ENCODE data around the gene SMCR8. TPM values are rescaled to one million over a fixed set of nuclear protein-coding genes. Genes with fewer than 3 reads are reported as not detected.

The SMCR8 gene
- total and polyA plus RNA-seq, 2 of the 13 experiments (the other 11 are each of a cell fraction or from before 2014, with no cell fraction given): 7.6 to 11.8 TPM

DNA sequence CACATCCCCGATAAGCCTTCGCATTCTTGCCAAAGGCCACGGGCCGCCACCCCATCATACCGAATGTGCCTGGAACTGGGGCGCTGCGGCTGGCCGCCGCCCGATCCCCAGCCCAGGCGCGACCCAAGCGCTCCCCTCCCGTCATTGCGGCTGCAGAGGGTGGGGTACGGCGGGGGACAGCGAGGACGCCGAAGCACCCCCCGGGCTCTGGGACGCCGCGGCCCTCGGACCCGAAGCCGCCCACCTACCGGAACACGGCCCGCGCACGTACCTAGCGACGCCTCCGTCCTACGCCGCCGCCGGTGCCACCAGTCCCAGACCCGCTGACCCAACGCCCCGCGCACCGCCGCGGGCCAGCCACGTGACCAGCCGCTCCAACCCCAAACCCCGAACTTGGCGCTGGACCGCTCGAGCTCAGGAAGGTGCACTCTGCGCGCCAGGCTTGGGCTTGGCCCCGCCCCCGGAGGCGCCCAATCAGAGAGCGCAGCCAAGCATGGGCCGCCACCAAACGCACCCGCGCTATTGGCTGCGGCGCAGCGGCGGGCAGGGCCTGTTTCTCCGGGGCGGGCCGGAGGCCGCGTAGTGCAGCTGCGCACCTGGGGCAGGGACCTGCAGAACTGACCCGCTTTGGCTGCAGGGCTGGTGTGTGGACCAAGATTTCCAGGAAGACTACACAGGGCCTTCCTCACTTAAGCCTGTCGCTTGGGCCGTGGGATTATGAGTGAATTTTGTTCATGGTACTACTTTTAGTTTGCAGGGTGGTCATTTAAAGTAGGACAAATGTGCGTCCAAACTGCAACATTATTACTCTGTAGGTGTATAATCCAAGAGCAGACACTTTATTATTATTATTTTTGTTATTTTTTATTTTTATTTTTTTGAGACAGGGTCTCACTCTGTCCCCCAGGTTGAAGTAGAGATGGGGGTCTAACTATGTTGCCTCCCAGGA lies 48.3 kb downstream of the SMCR8 start, which contains the start of gene SHMT1 (continued):
- TF ChIP-seq GMEB2 (CRISPR knock-in tag; IDR thresholded peaks at IDR 0.05; ENCODE audit: low read depth): no peak
- no peak for TF ChIP-seq ARHGAP35 (CRISPR knock-in tag; IDR thresholded peaks at IDR 0.05; ENCODE audit: borderline replicate concordance)
- no peak for TF ChIP-seq HIVEP1 (CRISPR knock-in tag; IDR thresholded peaks at IDR 0.05)
- TF ChIP-seq ZNF121 (CRISPR knock-in tag; IDR thresholded peaks at IDR 0.05): 0 out of 2 replicates have a peak, but pooled peaks have one; percentile 44
- no peak for TF ChIP-seq ZNF7 (CRISPR knock-in tag; IDR thresholded peaks at IDR 0.05)
- TF ChIP-seq ZNF501 (CRISPR knock-in tag; IDR thresholded peaks at IDR 0.05): peak; percentile 51
- 0 out of 2 replicates have a peak, but pooled peaks have one; percentile 24 for TF ChIP-seq TBP (CRISPR knock-in tag; IDR thresholded peaks at IDR 0.05)
- peak; percentile 93 for TF ChIP-seq SAFB2 (CRISPR knock-in tag; IDR thresholded peaks at IDR 0.05; ENCODE audit: borderline replicate concordance, low read depth)
- TF ChIP-seq CREM (IDR thresholded peaks at IDR 0.05): no peak
- TF ChIP-seq CREM (CRISPR knock-in tag; IDR thresholded peaks at IDR 0.05): no peak
- no peak for TF ChIP-seq THAP8 (CRISPR knock-in tag; IDR thresholded peaks at IDR 0.05; ENCODE audit: borderline replicate concordance)
- peak; percentile 95 for TF ChIP-seq SP4 (CRISPR knock-in tag; IDR thresholded peaks at IDR 0.05)
- TF ChIP-seq RFX1 (IDR thresholded peaks at IDR 0.05): no peak
- no peak for TF ChIP-seq ETS1 (CRISPR knock-in tag; IDR thresholded peaks at IDR 0.05)
- no peak for TF ChIP-seq IKZF1 (IDR thresholded peaks at IDR 0.05)
- no peak for TF ChIP-seq SNAPC5 (CRISPR knock-in tag; IDR thresholded peaks at IDR 0.05; ENCODE audit: borderline replicate concordance)
- no peak for TF ChIP-seq ZNF441 (CRISPR knock-in tag; IDR thresholded peaks at IDR 0.05; ENCODE audit: borderline replicate concordance)
- no peak; the same call in 1 of the 2 replicates for TF ChIP-seq THAP11 (CRISPR knock-in tag; IDR thresholded peaks at IDR 0.05)
- peak; percentile 79; the same call in 1 of the 2 replicates for TF ChIP-seq GABPB1 (CRISPR knock-in tag; IDR thresholded peaks at IDR 0.05)
- no peak for TF ChIP-seq SIX1 (CRISPR knock-in tag; IDR thresholded peaks at IDR 0.05; ENCODE audit: borderline replicate concordance)
- no peak for TF ChIP-seq ZSCAN9 (CRISPR knock-in tag; IDR thresholded peaks at IDR 0.05; ENCODE audit: borderline replicate concordance)
- 0 out of 2 replicates have a peak, but pooled peaks have one; percentile 74 for TF ChIP-seq ZNF878 (CRISPR knock-in tag; IDR thresholded peaks at IDR 0.05)
- no peak for TF ChIP-seq ELF3 (CRISPR knock-in tag; IDR thresholded peaks at IDR 0.05)
- TF ChIP-seq GZF1 (CRISPR knock-in tag; IDR thresholded peaks at IDR 0.05): no peak; the same call in 1 of the 2 replicates
- TF ChIP-seq ZNF383 (CRISPR knock-in tag; IDR thresholded peaks at IDR 0.05; ENCODE audit: borderline replicate concordance): no peak
- TF ChIP-seq TAF15 (IDR thresholded peaks at IDR 0.05; ENCODE audit: low read depth, low read length, poor library complexity, severe bottlenecking): no peak
- peak; percentile 80 for TF ChIP-seq ZNF777 (CRISPR knock-in tag; IDR thresholded peaks at IDR 0.05)
- peak; percentile 75; the same call in 1 of the 2 replicates for TF ChIP-seq DMAP1 (CRISPR knock-in tag; IDR thresholded peaks at IDR 0.05)
